HEK293T (cell line): Measurements from ENCODE around the gene NRK.

ENCODE experiments used
- CTCF ChIA-PET: fragments of 350-600 bp; formaldehyde crosslinking; extraction: SDS; loops from one replicate; lab custom pipeline; 2021; ENCODE audit warnings: antibody characterized with exemption, inconsistent platforms; lab: Yijun Ruan, JAX
- POLR2A ChIA-PET: fragments of 350-600 bp; formaldehyde crosslinking; extraction: SDS; loops from one replicate; lab custom pipeline; 2020; ENCODE audit warnings: antibody characterized with exemption, inconsistent platforms; lab: Yijun Ruan, JAX
- DNase-seq: peaks from one replicate; pipeline ENCODE4 v3.0.0; 2012; ENCODE audit warnings: mixed read lengths; ENCODE audit errors: extremely low spot score
- ARNT ChIP-seq: fragments of 450-650 bp; IDR thresholded peaks from 2 replicates; pipeline ENCODE4 v1.6.1; 2017; ENCODE audit warnings: mild to moderate bottlenecking
- BHLHE40 ChIP-seq: fragments of 450-650 bp; IDR thresholded peaks from 2 replicates; pipeline ENCODE4 v1.6.1; 2016; ENCODE audit warnings: mild to moderate bottlenecking, moderate library complexity, borderline replicate concordance
- CTBP1 ChIP-seq: fragments of 450-650 bp; IDR thresholded peaks from 2 replicates; pipeline ENCODE4 v1.6.1; 2016; ENCODE audit warnings: borderline replicate concordance
- ELF4 ChIP-seq: fragments of 450-650 bp; IDR thresholded peaks from 2 replicates; pipeline ENCODE4 v1.6.1; 2017; ENCODE audit warnings: antibody characterized with exemption
- FOXA1 ChIP-seq: fragments of 450-650 bp; IDR thresholded peaks from 2 replicates; pipeline ENCODE4 v1.6.1; 2016; ENCODE audit warnings: mild to moderate bottlenecking
- FOXK2 ChIP-seq: fragments of 450-650 bp; IDR thresholded peaks from 2 replicates; pipeline ENCODE4 v1.6.1; 2016; ENCODE audit warnings: mild to moderate bottlenecking
- FOXM1 ChIP-seq: fragments of 450-650 bp; IDR thresholded peaks from 2 replicates; pipeline ENCODE4 v1.6.1; 2017; ENCODE audit warnings: mild to moderate bottlenecking, borderline replicate concordance
- HDGF ChIP-seq: fragments of 450-650 bp; IDR thresholded peaks from 2 replicates; pipeline ENCODE4 v1.6.1; 2017; ENCODE audit warnings: antibody characterized with exemption, borderline replicate concordance
- L3MBTL2 ChIP-seq: fragments of 450-650 bp; conservative IDR thresholded peaks from 2 replicates; pipeline ENCODE4 v1.6.1; 2016; ENCODE audit warnings: mild to moderate bottlenecking
- LEF1 ChIP-seq: fragments of 450-650 bp; IDR thresholded peaks from 2 replicates; pipeline ENCODE4 v1.6.1; 2017; ENCODE audit warnings: mild to moderate bottlenecking, borderline replicate concordance
- NFRKB ChIP-seq: fragments of 450-650 bp; IDR thresholded peaks from 2 replicates; pipeline ENCODE4 v1.6.1; 2016; ENCODE audit warnings: mild to moderate bottlenecking, moderate library complexity
- SP1 ChIP-seq: fragments of 450-650 bp; IDR thresholded peaks from 2 replicates; pipeline ENCODE4 v1.6.1; 2017
- SUZ12 ChIP-seq: fragments of 450-650 bp; IDR thresholded peaks from 2 replicates; pipeline ENCODE4 v1.6.1; 2016; ENCODE audit warnings: mild to moderate bottlenecking
- TARDBP ChIP-seq: fragments of 450-650 bp; IDR thresholded peaks from 2 replicates; pipeline ENCODE4 v1.6.1; 2016
- ZNF384 ChIP-seq: fragments of 450-650 bp; IDR thresholded peaks from 2 replicates; pipeline ENCODE4 v1.6.1; 2016
- TF ChIP-seq, protein P1 (sequence below): fragments of 450-650 bp; IDR thresholded peaks from 2 replicates; pipeline ENCODE4 v1.6.1; 2016

NRK gene

DNA sequence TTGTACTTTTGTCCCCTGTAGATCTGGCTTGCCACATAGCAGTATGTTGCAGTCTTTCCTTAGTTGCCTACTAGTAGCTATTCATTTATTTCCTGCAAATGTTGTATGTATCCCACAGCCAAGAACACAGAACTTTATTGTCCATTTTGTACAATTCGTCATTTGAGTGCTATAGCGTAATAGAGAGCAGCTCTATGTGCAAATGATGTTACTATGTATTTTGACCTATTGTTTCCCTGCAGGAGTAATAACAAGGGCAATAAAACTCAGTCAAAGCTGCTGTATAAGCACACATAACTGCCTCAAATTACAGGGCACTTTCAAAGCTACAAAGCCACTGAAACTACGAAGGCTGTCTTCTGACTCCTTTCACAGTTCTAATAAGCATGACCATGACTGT lies 48.1 kb downstream of the NRK start:
- POLR2A ChIA-PET, result no interaction called here
- TF ChIP-seq ZNF384, result no peak
- TF ChIP-seq TARDBP, result no peak
- no peak for TF ChIP-seq CTBP1
- TF ChIP-seq L3MBTL2, result no peak
- no peak for TF ChIP-seq FOXA1
- no peak for TF ChIP-seq ELF4
- TF ChIP-seq SUZ12, result no peak
- TF ChIP-seq, protein P1, sequence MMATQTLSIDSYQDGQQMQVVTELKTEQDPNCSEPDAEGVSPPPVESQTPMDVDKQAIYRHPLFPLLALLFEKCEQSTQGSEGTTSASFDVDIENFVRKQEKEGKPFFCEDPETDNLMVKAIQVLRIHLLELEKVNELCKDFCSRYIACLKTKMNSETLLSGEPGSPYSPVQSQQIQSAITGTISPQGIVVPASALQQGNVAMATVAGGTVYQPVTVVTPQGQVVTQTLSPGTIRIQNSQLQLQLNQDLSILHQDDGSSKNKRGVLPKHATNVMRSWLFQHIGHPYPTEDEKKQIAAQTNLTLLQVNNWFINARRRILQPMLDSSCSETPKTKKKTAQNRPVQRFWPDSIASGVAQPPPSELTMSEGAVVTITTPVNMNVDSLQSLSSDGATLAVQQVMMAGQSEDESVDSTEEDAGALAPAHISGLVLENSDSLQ, result no peak
- no peak for TF ChIP-seq FOXM1
- no peak for TF ChIP-seq HDGF
- TF ChIP-seq FOXK2, result no peak
- no peak for TF ChIP-seq LEF1
- no peak for TF ChIP-seq SP1
- TF ChIP-seq ARNT, result no peak
- no peak for TF ChIP-seq NFRKB
- TF ChIP-seq BHLHE40, result no peak
- no peak for DNase-seq
- CTCF ChIA-PET, result no interaction called here

DNA sequence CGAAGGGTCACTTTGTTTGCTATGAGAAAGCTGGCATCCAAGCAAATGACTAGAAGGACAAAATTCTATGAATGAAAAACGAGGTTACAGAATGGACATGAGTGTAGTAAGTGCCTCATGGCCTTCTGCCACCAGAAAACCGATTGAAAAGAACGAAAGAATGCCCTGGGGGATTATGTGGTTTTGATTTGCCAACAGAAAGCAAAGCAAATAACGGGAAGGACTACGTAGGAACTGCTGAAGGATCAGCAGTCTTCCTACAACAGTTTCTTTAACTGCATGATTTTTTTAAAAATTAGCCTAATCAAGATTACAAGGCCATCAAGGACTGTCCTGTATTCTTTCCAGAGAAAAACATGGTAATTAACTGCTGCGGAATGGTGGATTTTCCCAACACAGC lies 50.6 kb downstream of the NRK start:
- CTCF ChIA-PET, result no interaction called here
- TF ChIP-seq TARDBP (no peak), FOXA1 (no peak), HDGF (no peak), CTBP1 (no peak), ARNT (no peak), LEF1 (no peak)
- TF ChIP-seq, protein P1, result no peak

DNA sequence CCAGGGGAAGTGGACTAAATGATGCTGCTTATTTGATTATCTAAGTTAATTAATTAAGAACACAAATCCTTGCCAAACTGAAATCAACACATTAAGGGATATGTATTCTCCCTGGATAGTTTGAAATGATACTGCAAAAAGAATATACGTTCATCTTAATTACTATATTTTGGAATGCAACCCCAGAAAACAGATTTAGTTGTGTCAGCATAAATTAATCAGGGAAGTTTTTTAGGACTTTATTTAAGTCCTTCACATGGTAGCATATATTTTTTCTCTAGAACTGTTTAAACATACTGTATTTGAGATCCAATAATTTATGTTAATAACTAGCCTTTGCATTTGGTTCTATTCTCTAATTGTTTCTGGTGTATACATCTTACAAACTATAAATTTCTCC lies 52.5 kb downstream of the NRK start:
- ChIA-PET CTCF (no interaction called here), POLR2A (no interaction called here)
- DNase-seq, result no peak
- TF ChIP-seq L3MBTL2 (no peak), ELF4 (no peak), ARNT (no peak), FOXA1 (no peak), CTBP1 (no peak), TARDBP (no peak), FOXK2 (no peak), SP1 (no peak), SUZ12 (no peak), NFRKB (no peak), LEF1 (no peak), ZNF384 (no peak), BHLHE40 (no peak), FOXM1 (no peak), HDGF (no peak)
- TF ChIP-seq, protein P1, result no peak

More for the DNA sequence above, 50.6 kb downstream of the NRK start:
- POLR2A ChIA-PET, result no interaction called here
- DNase-seq, result no peak

DNA sequence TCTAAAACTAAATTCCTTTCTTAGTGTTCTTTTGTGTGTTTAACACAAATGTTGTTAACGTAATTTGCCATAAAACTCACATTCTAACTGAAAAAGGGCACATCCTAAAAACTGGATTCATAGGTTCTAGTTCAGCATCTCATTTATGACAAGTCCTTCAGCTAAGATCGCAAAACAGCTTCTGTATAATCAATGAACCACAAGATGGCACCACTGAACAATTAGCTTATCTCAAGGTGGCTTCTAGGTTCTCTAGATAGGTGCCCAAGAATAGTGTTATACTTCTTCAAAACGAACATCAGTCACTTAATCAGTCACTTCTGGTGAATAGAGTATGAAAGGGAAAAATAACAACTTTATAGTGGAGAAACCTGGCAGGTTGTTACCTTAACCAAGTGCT lies 54.3 kb downstream of the NRK start:
- CTCF ChIA-PET, result no interaction called here
- TF ChIP-seq HDGF (no peak), ELF4 (no peak), CTBP1 (no peak), SUZ12 (no peak), FOXK2 (no peak), NFRKB (no peak), FOXA1 (no peak), SP1 (no peak), ZNF384 (no peak), LEF1 (no peak), ARNT (no peak), TARDBP (no peak), BHLHE40 (no peak), FOXM1 (no peak), L3MBTL2 (no peak)
- TF ChIP-seq, protein P1, result no peak
- POLR2A ChIA-PET, result no interaction called here

DNA sequence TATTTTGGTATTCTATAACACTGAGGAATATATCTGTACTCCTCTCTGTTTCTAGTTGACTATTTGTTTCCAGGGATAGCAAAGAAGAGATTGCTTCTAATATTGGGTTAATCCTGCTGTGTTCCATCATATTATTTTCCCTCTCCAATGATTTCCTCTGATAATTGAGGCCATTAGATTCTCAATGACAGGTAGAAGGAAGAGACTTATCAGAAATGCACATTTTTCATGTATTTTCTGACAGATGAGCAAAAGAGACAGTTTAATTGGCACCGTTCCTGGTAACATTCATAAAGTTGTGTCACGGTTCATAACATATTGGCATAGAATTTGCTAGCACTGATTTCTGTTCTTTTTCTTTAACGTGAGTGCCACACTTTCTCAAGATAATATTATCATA lies 58.2 kb downstream of the NRK start:
- TF ChIP-seq, protein P1, result no peak
- TF ChIP-seq FOXA1 (no peak), TARDBP (no peak), LEF1 (no peak), FOXK2 (no peak), ELF4 (no peak), SP1 (no peak)
- POLR2A ChIA-PET, result no interaction called here
- CTCF ChIA-PET, result no interaction called here
- no peak for DNase-seq

More for the DNA sequence above, 54.3 kb downstream of the NRK start:
- DNase-seq, result peak; percentile 29
